ENCODE measurements around the gene SPATA4.

SPATA4 gene

DNA sequence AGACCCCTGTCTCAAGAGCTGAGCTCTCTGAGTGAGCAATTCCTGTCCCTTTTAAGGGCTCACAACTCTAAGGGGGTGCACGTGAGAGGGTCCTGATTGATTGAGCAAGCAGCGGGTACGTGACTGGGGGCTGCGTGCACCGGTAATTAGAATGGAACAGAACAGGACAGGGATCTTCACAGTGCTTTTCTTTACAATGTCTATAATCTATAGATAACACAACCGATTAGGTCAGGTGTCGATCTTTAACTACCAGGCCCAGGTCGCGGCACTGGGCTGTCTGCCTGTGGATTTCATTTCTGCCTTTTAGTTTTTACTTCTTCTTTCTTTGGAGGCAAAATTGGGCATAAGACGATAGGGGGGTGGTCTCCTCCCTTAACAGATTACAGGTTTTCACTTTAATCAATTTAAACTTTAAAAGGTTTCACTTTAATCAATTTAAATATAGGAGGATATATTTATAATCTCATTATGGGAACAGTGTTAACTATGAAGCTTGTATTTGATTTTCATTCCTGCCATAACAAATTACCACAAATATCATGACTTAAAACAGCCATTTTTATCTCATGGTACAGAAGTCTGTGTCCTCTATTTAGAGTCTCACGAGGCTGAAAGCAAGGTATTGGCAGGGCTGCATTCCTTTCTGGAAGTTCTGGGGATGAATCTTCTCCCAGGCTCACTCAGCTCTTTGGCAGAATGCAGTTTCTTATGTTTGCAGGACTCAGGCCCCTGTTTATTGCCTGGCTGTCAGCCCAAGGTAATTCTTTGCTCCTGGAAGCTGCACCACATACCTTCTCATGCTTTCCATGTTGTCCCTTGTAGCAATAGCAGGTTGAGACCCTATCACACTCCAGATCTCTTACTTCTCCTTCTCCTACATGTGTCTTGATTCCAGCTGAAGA lies 5.2 kb downstream of the SPATA4 start:
- no peak for DNase-seq

DNA sequence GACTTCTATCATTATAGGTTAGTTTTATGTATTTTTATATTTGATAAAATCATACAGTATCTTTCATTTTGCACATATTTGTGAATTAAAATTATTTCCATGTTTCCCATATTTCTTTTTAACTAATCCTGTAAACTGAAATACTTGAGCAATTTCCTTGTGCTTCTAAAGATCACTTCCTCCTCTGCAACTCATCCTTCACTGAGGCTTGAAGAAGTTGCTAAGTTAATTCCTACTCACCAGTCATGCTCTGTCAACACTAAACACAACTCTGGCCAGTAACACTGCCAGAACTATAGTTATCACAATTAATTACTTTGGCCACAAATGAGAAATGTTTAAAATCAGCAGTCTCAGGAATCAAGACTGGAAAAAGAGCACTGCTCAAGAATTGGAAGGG lies 6.7 kb downstream of the SPATA4 start:
- DNase-seq = no peak

DNA sequence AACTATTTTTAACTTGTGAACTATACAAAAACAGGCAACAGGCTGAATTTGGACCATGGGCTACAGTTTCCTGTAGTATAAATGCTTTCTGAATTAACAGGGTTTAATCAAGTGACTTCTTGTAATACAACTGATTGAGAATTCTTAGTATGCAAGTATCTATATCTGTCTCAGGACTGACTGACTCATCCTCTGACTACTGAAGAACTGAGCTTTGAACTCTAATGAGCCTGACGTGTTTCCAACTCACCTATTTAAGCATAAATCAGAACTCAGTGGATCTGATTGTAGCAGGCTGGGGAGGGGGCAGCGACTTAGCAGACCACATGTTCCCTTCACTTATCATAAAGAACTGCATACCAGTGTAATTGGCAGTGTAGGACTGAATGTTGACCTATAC lies 7.8 kb downstream of the SPATA4 start:
- no peak for DNase-seq

DNA sequence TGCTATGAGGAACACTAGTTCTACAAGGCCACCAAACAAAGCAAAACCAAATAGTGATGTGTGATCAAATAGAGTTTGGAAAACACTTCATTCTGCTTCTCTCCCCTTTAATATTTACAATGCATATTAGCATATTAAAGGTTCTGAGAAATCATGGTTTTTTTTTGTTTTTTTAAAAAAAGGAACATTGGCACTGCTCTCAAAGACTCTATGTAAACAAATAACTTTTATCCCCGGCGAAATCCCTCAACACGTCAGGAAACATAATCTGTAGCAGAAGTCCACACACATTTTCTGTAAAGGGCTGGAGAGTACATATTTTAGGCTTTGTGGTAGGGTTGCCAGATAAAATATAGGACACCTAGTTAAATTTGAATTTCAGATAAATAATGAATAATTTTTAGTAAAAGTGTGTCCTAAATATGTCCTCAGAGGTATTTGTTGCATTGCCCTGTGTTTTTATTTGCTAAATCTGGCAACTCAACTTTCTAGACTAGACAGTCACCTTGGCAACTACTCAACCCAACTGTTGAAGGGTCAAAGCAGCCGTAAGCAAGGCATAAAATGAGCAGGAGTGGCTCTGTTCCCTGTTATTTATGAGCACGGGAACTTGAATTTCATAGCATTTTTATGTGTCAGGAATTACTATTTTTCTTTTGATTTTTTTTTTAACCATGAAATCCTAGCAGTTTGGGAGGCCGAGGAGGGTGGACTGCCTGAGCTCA lies 8.6 kb downstream of the SPATA4 start:
- DNase-seq = no peak

DNA sequence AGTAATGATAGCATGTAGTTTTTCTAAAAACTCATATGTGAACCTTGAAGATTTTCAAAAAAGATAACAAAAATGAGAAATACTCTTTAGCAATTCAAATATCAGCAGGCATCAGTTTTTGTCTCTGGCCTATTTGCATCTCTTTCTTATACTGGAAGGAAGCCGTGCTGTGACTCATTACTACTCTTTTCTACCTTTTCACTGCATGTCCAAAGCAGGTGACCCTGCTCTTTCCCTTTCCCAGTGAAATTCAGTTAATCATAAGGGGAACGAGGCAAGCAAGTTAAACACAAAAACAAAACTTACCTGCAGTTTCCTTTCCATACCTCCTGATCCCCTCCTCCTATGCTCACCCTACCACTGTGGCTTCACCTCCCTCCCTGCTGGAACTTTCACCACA lies 9.3 kb downstream of the SPATA4 start:
- no peak for DNase-seq

DNA sequence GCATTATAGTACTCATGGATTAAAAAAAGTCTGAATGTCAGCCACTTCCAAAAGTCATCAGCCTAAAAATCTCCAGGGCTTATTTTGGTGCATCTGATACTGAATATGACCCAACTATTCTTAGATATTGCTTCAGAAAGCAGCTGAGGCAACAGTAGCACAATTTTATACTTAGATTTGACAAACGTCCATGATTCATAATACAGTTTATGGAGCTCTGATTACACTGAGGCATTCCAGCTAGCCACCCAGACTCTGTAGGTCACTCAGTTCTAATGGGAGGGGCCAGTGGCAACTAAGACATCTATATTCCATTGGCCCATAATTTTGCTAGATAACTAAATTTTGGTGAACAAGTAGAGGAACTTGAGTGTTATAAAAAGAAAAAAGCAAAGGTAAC lies 10.3 kb downstream of the SPATA4 start:
- DNase-seq = no peak

DNA sequence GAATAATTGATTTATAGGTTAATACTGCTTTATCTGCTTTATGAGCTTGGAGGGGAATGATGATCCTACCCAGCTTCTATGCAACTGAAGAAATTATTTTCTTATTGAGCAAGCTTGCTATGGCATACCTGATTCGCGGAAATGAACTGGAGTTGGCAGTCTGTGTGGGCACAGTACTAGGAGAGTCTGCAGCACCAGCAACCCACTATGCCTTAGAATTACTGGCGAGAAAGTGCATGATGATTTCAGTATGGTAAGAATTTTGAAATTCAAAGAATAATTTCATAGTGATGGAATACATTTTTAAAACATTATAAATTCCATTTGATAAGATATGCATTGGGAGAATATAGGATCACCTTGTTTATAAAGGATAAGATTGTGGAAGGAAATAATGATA lies 32.3 kb downstream of the SPATA4 start:
- DNase-seq = no peak

DNA sequence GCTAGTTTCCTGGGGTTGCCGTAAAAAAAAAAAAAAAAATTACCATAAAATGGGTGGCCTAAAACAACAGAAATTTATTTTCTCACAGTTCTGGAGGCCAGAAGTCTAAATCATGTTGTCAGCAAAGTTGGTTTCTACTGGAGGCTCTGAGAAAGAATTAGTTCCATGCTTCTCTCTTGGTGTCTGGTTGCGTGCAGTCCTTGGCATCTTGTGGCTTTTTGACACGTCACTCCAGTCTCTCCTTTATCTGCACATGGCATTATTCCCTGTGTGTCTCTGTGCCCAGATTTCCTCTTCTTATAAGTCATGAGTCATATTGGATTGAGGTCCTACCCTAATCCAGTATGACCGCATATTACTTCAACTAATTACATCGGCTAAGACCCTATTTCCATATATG lies 38.7 kb downstream of the SPATA4 start:
- no peak for DNase-seq

DNA sequence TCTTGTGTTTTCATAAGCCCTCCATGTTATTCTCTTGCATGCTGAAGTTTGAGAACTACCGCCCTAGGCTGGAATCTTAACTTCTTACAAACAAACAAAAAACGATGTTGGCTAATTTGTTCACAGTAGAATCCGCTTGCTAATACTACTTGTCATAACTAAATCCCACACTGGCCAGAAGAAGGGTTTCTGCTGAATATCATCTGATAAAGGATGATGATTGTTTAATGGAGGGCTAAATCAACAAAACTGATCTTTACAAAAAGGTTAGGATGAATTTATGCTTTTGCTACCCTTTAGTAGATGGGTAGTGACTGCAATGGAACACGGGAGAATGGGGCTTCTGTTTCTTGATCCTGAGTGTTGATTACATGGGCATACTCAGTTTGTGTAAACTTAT lies 42.3 kb downstream of the SPATA4 start:
- no peak for DNase-seq

DNA sequence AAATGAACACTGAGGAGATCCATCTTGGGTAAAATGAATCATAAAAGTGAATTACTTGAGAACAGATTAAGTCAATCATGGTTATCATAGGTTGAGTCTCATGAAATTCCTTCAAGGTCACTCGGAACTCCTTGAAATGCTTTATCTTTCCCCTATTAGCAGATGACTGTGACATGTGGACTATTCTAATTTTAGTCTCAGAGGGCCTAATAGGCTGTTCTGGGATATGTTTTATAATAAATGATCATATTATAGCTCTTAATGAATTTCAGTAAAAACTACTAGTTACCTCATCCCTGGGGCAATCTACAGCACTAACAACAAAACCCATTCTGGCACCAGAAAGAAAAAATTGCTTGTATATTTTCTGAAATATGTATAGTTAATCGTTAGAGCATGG lies 44.7 kb downstream of the SPATA4 start:
- no peak for DNase-seq

DNA sequence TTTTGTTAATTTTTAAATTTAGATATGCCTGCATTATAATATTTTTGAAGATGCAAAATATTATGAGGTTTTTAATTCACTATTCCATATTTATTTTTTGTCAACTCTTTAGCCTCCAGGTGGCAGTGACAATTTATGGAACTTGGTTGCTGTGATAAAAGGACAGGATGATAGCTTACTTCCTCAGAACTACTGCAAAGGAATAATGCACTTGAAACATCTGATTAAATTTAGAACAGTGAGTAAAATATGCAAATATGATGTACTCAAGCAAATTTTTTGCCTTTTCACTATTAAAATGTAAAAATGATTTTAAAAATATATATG lies 45.1 kb downstream of the SPATA4 start:
- no peak for DNase-seq

DNA sequence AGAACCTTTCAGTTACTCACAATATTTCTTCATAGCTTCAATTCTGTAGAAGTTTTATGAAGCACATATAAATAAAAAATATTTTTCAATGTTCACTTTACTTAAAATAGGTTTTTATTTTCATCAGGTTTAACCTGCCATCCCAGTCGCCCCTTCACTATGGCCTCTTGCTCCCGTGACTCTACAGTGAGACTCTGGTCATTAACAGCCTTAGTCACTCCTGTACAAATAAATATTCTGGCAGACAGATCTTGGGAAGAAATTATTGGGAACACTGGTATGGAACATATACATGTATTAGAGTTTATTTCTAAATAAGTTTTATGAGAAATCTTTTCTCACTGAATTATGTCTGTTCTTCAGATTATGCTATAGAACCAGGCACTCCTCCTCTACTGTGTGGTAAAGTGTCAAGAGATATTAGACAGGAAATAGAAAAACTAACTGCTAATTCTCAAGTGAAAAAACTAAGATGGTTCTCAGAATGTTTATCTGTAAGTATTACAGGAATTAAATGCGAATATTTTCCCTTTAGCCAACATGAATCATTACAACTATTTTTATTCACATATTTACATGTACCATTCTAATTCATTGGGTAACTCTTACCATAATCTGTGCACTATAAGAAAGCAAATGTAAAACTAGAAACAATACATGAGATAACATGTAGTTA lies 45.6 kb downstream of the SPATA4 start:
- DNase-seq = no peak

DNA sequence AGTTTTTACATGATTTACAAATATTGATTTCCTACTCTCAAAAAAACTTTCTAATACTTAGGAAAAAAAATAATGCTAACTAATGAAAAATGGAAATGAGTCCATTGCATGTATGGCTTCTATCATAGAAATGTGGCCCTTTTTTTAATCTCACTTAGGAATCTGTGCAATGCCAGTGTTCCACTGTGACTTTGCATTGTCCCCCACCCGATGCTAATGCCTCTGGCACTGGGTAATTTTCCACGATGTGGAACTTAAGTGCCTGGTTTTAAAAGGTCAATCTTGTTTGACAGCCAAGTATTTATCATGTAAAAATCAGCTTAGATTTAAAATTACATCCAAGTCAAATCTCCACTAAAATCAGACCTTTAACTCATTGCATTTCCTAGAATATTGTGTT lies 53.1 kb downstream of the SPATA4 start:
- no peak for DNase-seq

DNA sequence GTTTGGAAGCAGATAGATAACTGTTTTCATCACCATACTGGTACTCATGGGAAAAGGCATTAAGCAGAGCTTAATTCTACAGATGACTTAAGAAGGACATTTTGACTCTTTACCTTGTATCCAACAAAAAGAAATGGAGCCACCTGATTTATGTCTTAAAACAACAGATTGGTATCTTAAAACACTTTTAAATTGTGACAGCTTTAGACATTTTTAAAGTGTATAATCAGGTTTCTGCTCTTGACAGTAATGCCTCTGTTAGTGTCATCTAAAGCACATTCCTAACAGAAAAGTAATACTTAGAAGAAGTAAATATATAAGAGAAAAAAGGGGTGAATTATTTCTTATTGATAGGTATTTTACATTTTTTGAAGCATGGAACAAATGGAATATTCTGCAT lies 55.9 kb downstream of the SPATA4 start:
- no peak for DNase-seq

DNA sequence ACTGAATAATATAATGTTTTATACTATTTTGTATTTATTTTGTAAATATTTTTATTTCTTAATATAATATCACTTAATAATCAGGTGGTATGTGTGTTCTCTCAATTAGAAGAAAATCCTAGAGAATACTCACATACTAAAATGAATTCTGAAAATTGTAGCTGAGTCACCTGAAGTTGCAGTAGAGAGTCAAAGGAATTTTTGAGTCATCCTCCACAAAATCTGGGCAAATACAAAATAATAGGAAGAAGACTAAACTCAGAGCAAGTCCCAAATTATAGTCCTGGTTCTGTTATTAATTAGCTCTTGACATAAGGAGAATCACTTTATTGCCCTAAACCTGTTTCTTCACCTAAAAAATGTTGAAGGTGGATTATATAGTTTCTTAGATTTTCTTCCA lies 57.8 kb downstream of the SPATA4 start:
- no peak for DNase-seq

DNA sequence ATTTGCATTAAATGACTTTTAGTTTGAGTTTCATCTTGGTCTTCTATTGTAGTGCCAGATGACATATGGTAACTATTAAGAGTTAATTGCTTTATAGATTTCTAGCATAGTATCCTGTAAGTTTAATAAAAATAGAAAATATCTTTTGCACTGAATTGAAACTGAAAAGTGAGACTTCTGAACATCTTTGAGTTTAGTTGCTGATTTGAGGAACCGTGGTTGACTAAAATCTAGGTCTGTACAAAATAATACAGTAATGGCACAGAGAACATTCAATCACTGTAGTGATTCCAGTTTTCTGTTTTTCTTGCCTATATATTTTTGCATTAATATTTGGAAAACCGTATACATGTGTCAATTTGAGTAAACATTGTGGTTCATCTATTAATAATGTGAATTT lies 60.7 kb downstream of the SPATA4 start:
- no peak for DNase-seq
